CD14-positive monocyte (primary cell): ENCODE results near the gene TFF1. TPM values are rescaled to one million over a fixed set of nuclear protein-coding genes. Genes with fewer than 3 reads are reported as not detected.

ENCODE experiments used
- DNase-seq, 3 donors: peaks; one replicate each; pipeline ENCODE4 v3.0.0-alpha.2; 2011 to 2022
- H2AFZ ChIP-seq: 2 replicates; pipeline ENCODE4 v1.6.0; 2012; ENCODE audit warnings: mild to moderate bottlenecking, low read depth, low read length, inconsistent platforms; ENCODE audit not compliant: insufficient read depth, poor library complexity, severe bottlenecking
- H3K27ac ChIP-seq, 2 donors: 1 replicate in 1 of 2; 2 replicates in 1 of 2; pipeline ENCODE4 v1.5.1; 2012 to 2013; ENCODE audit warnings: low read length in 2 of 2, control low read depth in 1 of 2, inconsistent platforms in 1 of 2, low read depth in 1 of 2, mild to moderate bottlenecking in 1 of 2
- H3K27me3 ChIP-seq, 2 donors: one replicate each; pipeline versions ENCODE4 v1.6.0 to v1.6.1; 2011 to 2013; ENCODE audit warnings: low read length in 2 of 2; ENCODE audit not compliant: control insufficient read depth in 2 of 2, insufficient read depth in 2 of 2
- H3K36me3 ChIP-seq, 2 donors: replicated peaks in 1 of 2; 1 replicate in 1 of 2; 2 replicates in 1 of 2; pipeline versions ENCODE4 v1.5.1 to v1.6.1; 2012 to 2013; ENCODE audit warnings: low read length in 2 of 2, control low read depth in 1 of 2, inconsistent platforms in 1 of 2, mild to moderate bottlenecking in 1 of 2; ENCODE audit not compliant: insufficient read depth in 2 of 2, control insufficient read depth in 1 of 2
- H3K4me1 ChIP-seq, 2 donors: 1 replicate in 1 of 2; 2 replicates in 1 of 2; pipeline versions ENCODE4 v1.5.1 to v1.6.1; 2012 to 2013; ENCODE audit warnings: low read length in 2 of 2, control low read depth in 1 of 2, inconsistent platforms in 1 of 2, mild to moderate bottlenecking in 1 of 2, moderate library complexity in 1 of 2; ENCODE audit not compliant: insufficient read depth in 2 of 2, control insufficient read depth in 1 of 2
- H3K4me2 ChIP-seq: replicated peaks from 2 replicates; pipeline ENCODE3; 2012; ENCODE audit warnings: low read length, moderate library complexity, mild to moderate bottlenecking; ENCODE audit not compliant: poor library complexity, severe bottlenecking; ENCODE audit errors: extremely low read depth
- H3K4me3 ChIP-seq, 3 experiments: fragments of 200-600 bp in 1 of 3; sonication (generic) in 1 of 3; replicated peaks in 1 of 3; 1 replicate in 2 of 3; 2 replicates in 1 of 3; pipeline ENCODE4 v1.5.1; 2011 to 2013; ENCODE audit warnings: low read length in 3 of 3, mild to moderate bottlenecking in 3 of 3, control low read depth in 2 of 3, low read depth in 2 of 3, inconsistent platforms in 1 of 3, moderate library complexity in 1 of 3
- H3K79me2 ChIP-seq: 2 replicates; pipeline ENCODE4 v1.6.0; 2012; ENCODE audit warnings: mild to moderate bottlenecking, control low read depth, inconsistent platforms, low read length, moderate library complexity; ENCODE audit not compliant: insufficient read depth
- H3K9ac ChIP-seq: 2 replicates; pipeline ENCODE4 v1.6.0; 2017; ENCODE audit warnings: low read length, mild to moderate bottlenecking; ENCODE audit not compliant: insufficient read depth, poor library complexity, severe bottlenecking
- H3K9me3 ChIP-seq, 2 donors: replicated peaks in 1 of 2; 1 replicate in 1 of 2; 2 replicates in 1 of 2; pipeline versions ENCODE4 v1.5.1 to v1.6.1; 2012 to 2013; ENCODE audit warnings: low read length in 2 of 2, control low read depth in 1 of 2; ENCODE audit not compliant: control insufficient read depth in 1 of 2, insufficient read depth in 1 of 2
- H4K20me1 ChIP-seq: 2 replicates; pipeline ENCODE4 v1.6.0; 2012; ENCODE audit warnings: mild to moderate bottlenecking, low read length, control low read depth, moderate library complexity; ENCODE audit not compliant: insufficient read depth
- H3K27ac Mint-ChIP-seq, 7 donors: one replicate each; pipeline ENCODE4 v1.8.0; 2020; ENCODE audit warnings: mild to moderate bottlenecking in 7 of 7, mixed read lengths in 7 of 7, moderate library complexity in 6 of 7, inconsistent platforms in 2 of 7
- H3K27me3 Mint-ChIP-seq, 3 donors: one replicate each; pipeline ENCODE4 v1.8.0; 2021 to 2022; ENCODE audit warnings: low read depth in 3 of 3, mild to moderate bottlenecking in 3 of 3, mixed read lengths in 3 of 3, moderate library complexity in 3 of 3, inconsistent platforms in 1 of 3
- H3K36me3 Mint-ChIP-seq, 2 donors: one replicate each; pipeline ENCODE4 v1.8.0; 2020; ENCODE audit warnings: mixed read lengths in 2 of 2, inconsistent platforms in 1 of 2, mild to moderate bottlenecking in 1 of 2
- H3K4me1 Mint-ChIP-seq: one replicate; pipeline ENCODE4 v1.8.0; 2020; ENCODE audit warnings: mild to moderate bottlenecking, mixed read lengths
- H3K4me3 Mint-ChIP-seq, 2 donors: one replicate each; pipeline ENCODE4 v1.8.0; 2020; ENCODE audit warnings: mild to moderate bottlenecking in 2 of 2, mixed read lengths in 2 of 2, moderate library complexity in 1 of 2
- H3K9me3 Mint-ChIP-seq, 7 donors: one replicate each; pipeline ENCODE4 v1.8.0; 2020 to 2022; ENCODE audit warnings: mixed read lengths in 7 of 7, mild to moderate bottlenecking in 6 of 7, moderate library complexity in 6 of 7, inconsistent platforms in 2 of 7
- WGBS: methylation state at CpG from one replicate; pipeline ENCODE4 v1.1.5; 2013; ENCODE audit warnings: missing lambda C conversion rate; ENCODE audit not compliant: insufficient coverage; 5-methylcytosine and 5-hydroxymethylcytosine counted together
- intact Hi-C, 2 donors: fragments of 100-400 bp; cut with micrococcal nuclease; formaldehyde crosslinking; loops; one replicate each; pipeline versions ENCODE4 v1.15.0 to v1.15.1; 2023
- polyA plus RNA-seq, 3 donors: library from polyadenylated mRNA; depleted of rRNA in 1 of 3; unstranded in 2 of 3; stranded (reverse) in 1 of 3; fragments of 300-500 nt in 2 of 3; fragments of >200 nt in 1 of 3; fragmentation: Illumina TruSeq in 2 of 3; gene quantifications; 1 replicate in 2 of 3; 2 replicates in 1 of 3; pipeline ENCODE4 v1.2.3, GENCODE V29; 2012 to 2021
- TF ChIP-seq, protein P1 (sequence below): fragments of 200-600 bp; IDR thresholded peaks from one replicate; pipeline ENCODE4 v1.8.0; 2022; ENCODE audit warnings: antibody characterized with exemption, mild to moderate bottlenecking

The TFF1 gene
- polyA plus RNA-seq, 3 donors, result not detected

DNA sequence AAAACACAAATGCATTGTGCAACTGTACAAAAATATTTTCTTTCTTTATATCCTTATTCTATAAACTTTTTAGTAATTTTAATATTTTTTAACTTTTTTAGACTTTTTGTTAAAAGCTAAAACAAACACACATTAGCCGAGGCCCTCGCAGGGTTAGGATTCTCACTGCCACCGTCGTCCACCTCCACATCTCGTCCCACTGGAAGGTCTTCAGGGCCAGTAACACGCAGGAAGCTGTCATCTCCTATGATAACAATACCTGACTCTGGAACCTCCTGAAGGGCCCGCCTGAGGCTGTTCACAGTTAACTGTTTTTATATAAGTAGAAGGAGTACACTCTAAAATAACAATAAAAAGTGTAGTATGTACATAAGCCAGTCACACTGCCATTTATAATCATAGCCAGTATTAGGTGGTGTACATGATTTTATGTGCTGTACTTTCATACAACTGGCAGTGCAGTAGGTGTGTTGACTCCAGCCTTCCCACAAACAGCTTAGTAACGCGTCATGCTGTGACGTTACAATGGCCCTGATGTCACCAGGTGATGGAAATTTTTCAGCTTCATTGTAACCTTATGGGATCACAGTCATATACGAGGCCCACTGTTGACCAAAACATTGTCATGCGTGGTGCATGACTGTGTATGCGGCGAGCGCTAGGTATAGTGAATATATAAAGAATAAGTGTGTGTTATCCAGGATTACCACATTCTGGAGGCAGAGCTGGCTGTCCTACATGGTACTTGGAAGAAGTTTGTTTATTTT, 24.4 kb downstream of the TFF1 start:
- Mint-ChIP-seq H3K4me3 (no peak overlapping the region), H3K9me3 (peaks cover 0 to 2% (median 0%) of the 10 kb centered on the region in 7 donors), H3K4me1 (peaks cover 9% of the 10 kb centered on the region), H3K27ac (no peak overlapping the region), H3K36me3 (no peaks in the 10 kb centered on the region), H3K27me3 (peaks cover 2 to 7% (median 3%) of the 10 kb centered on the region in 3 donors)
- peaks cover 6 to 7% of the 10 kb centered on the region in 2 donors for H3K4me1 ChIP-seq
- no peak for DNase-seq
- no peaks in the 10 kb centered on the region for H3K79me2 ChIP-seq
- TF ChIP-seq, protein P1, sequence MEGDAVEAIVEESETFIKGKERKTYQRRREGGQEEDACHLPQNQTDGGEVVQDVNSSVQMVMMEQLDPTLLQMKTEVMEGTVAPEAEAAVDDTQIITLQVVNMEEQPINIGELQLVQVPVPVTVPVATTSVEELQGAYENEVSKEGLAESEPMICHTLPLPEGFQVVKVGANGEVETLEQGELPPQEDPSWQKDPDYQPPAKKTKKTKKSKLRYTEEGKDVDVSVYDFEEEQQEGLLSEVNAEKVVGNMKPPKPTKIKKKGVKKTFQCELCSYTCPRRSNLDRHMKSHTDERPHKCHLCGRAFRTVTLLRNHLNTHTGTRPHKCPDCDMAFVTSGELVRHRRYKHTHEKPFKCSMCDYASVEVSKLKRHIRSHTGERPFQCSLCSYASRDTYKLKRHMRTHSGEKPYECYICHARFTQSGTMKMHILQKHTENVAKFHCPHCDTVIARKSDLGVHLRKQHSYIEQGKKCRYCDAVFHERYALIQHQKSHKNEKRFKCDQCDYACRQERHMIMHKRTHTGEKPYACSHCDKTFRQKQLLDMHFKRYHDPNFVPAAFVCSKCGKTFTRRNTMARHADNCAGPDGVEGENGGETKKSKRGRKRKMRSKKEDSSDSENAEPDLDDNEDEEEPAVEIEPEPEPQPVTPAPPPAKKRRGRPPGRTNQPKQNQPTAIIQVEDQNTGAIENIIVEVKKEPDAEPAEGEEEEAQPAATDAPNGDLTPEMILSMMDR, result no peak
- no peak overlapping the region for H2AFZ ChIP-seq
- H3K9ac ChIP-seq, result no peak overlapping the region
- H3K4me2 ChIP-seq, result no peak overlapping the region
- H3K27me3 ChIP-seq, result no peaks in the 10 kb centered on the region
- no peak overlapping the region for H3K27ac ChIP-seq
- no peaks in the 10 kb centered on the region for H4K20me1 ChIP-seq
- WGBS, result 100% methylated on average over 13 of the region's 15 CpGs
- no peak overlapping the region for H3K4me3 ChIP-seq
- no peaks in the 10 kb centered on the region for H3K36me3 ChIP-seq
- intact Hi-C loops, result no loop called here
- no peaks in the 10 kb centered on the region for H3K9me3 ChIP-seq

DNA sequence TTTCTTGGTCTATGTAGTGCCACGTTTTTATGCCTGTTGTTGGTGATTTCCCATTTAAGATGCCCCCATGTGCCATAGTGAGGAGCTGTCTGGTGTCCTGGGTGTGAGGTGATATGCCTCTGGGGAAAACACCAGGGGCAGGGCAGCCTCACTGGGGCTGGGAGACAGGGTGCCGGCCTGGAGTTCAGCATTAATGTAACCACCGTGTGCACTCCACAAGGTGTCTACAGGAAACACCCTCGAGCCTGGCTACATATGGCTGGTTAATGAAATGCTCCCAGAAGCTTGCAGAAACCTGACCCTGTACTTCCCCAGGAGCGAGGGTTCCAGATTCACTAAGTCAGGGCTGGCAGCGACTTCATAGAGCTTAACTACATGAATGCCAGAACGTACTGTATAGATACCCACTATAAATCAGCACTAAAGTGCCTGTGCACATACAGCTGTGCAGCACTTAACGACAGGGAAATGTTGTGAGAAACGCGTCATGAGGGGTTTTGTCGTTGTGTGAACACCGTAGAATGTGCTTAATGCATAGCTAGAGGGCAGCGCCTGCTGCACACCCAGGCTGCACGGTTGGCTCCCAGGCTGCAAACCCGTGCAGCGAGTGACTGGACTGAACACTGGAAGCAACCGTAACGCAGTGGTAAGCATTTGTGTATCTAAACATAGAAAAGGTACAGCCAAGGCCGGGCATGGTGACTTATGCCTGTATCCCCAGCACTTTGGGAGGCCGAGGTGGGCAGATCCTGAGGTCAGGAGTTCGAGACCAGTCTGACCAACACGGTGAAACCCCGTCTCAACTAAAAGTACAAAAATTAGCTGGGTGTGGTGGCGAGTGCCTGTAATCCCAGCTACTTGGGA, 25.9 kb downstream of the TFF1 start:
- H3K27ac ChIP-seq, result no peak overlapping the region
- H3K36me3 ChIP-seq, result no peaks in the 10 kb centered on the region
- no peaks in the 10 kb centered on the region for H4K20me1 ChIP-seq
- no peak overlapping the region for H3K4me2 ChIP-seq
- no peaks in the 10 kb centered on the region for H3K36me3 Mint-ChIP-seq
- H2AFZ ChIP-seq, result no peak overlapping the region
- H3K4me1 ChIP-seq, result peaks cover 6 to 7% of the 10 kb centered on the region in 2 donors
- peaks cover 0 to 5% of the 10 kb centered on the region in 2 donors for H3K27me3 ChIP-seq
- H3K4me3 Mint-ChIP-seq, result no peak overlapping the region
- peaks cover 2 to 5% (median 5%) of the 10 kb centered on the region in 3 donors for H3K27me3 Mint-ChIP-seq
- peaks cover 0 to 2% (median 0%) of the 10 kb centered on the region in 7 donors for H3K9me3 Mint-ChIP-seq
- TF ChIP-seq, protein P1, result no peak
- no peak for DNase-seq
- H3K79me2 ChIP-seq, result no peaks in the 10 kb centered on the region
- peaks cover 9% of the 10 kb centered on the region for H3K4me1 Mint-ChIP-seq
- no peak overlapping the region for H3K4me3 ChIP-seq
- H3K27ac Mint-ChIP-seq, result no peak overlapping the region
- WGBS, result 91% methylated on average over 24 of the region's 24 CpGs
- no peak overlapping the region for H3K9ac ChIP-seq
- no peaks in the 10 kb centered on the region for H3K9me3 ChIP-seq
- intact Hi-C loops, result no loop called here
